Parathyroid adenoma (tissue), 2 donors: Measurements from ENCODE around the gene HAO2.

Source experiments
- H2AFZ ChIP-seq: fragments of 300-600 bp; sonication (generic); one replicate; pipeline ENCODE4 v1.7.0; 2017; ENCODE audit warnings: antibody characterized with exemption, mild to moderate bottlenecking
- H3K27ac ChIP-seq: fragments of 300-600 bp; sonication (generic); one replicate; pipeline ENCODE4 v1.7.0; 2017
- H3K27me3 ChIP-seq: fragments of 300-600 bp; sonication (generic); one replicate; pipeline ENCODE4 v1.7.0; 2017; ENCODE audit warnings: low read length; ENCODE audit not compliant: control insufficient read depth, insufficient read depth
- H3K36me3 ChIP-seq: fragments of 300-600 bp; sonication (generic); one replicate; pipeline ENCODE4 v1.7.0; 2017; ENCODE audit warnings: low read length; ENCODE audit not compliant: control insufficient read depth, insufficient read depth
- H3K4me1 ChIP-seq: fragments of 300-600 bp; sonication (generic); one replicate; pipeline ENCODE4 v1.7.0; 2017; ENCODE audit warnings: control low read depth
- H3K4me2 ChIP-seq: fragments of 300-600 bp; sonication (generic); one replicate; pipeline ENCODE4 v1.7.0; 2017; ENCODE audit warnings: low read length
- H3K4me3 ChIP-seq: fragments of 300-600 bp; sonication (generic); one replicate; pipeline ENCODE4 v1.7.0; 2017; ENCODE audit warnings: low read depth, low read length
- H3K79me2 ChIP-seq: fragments of 300-600 bp; sonication (generic); one replicate; pipeline ENCODE4 v1.7.0; 2017; ENCODE audit warnings: control low read depth
- H3K9ac ChIP-seq: fragments of 300-600 bp; sonication (generic); one replicate; pipeline ENCODE4 v1.7.0; 2017; ENCODE audit warnings: mild to moderate bottlenecking
- H3K9me3 ChIP-seq: fragments of 300-600 bp; sonication (generic); one replicate; pipeline ENCODE4 v1.7.0; 2017; ENCODE audit warnings: low read length; ENCODE audit not compliant: control insufficient read depth
- TF ChIP-seq, protein P1 (sequence below): fragments of 300-600 bp; sonication (generic); IDR thresholded peaks from one replicate; pipeline ENCODE4 v1.7.0; 2017; ENCODE audit warnings: antibody characterized with exemption, mild to moderate bottlenecking
- donor health status: primary hyperparathyroidism.

HAO2 gene

GRCh38 chr1:119379117-119379516 is 10.5 kb downstream of the HAO2 start:
- Histone ChIP-seq H3K4me1 (no peaks in the 10 kb centered on the region), H3K4me3 (no peak overlapping the region), H3K36me3 (no peaks in the 10 kb centered on the region)

DNA sequence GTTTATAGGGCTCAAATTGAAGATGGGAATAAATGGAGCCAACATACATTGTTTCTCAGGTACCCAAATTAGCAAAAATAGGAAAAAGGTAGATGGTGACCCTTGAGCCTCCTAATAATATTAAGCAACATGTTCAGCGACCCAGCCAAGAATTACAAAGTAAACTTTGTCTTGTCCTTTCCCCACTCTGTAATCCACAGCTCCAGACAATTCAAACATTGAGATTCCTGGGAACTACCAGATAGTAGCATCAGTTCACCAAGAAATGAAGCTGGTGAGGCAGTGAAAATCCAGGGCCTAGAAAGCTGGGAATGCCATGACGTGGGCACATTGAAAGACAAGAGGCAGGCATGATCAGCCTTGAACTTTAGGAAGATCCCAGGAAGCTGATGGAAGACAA is 11.7 kb downstream of the HAO2 start:
- no peak overlapping the region for H2AFZ ChIP-seq
- no peak overlapping the region for H3K4me3 ChIP-seq
- H3K9me3 ChIP-seq: no peaks in the 10 kb centered on the region
- no peak overlapping the region for H3K9ac ChIP-seq
- no peaks in the 10 kb centered on the region for H3K36me3 ChIP-seq
- no peaks in the 10 kb centered on the region for H3K79me2 ChIP-seq
- TF ChIP-seq, protein P1, sequence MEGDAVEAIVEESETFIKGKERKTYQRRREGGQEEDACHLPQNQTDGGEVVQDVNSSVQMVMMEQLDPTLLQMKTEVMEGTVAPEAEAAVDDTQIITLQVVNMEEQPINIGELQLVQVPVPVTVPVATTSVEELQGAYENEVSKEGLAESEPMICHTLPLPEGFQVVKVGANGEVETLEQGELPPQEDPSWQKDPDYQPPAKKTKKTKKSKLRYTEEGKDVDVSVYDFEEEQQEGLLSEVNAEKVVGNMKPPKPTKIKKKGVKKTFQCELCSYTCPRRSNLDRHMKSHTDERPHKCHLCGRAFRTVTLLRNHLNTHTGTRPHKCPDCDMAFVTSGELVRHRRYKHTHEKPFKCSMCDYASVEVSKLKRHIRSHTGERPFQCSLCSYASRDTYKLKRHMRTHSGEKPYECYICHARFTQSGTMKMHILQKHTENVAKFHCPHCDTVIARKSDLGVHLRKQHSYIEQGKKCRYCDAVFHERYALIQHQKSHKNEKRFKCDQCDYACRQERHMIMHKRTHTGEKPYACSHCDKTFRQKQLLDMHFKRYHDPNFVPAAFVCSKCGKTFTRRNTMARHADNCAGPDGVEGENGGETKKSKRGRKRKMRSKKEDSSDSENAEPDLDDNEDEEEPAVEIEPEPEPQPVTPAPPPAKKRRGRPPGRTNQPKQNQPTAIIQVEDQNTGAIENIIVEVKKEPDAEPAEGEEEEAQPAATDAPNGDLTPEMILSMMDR: no peak
- H3K27me3 ChIP-seq: no peaks in the 10 kb centered on the region
- H3K4me2 ChIP-seq: no peak overlapping the region
- no peak overlapping the region for H3K27ac ChIP-seq
- no peaks in the 10 kb centered on the region for H3K4me1 ChIP-seq

More at GRCh38 chr1:119379117-119379516, 10.5 kb downstream of the HAO2 start:
- Histone ChIP-seq H3K79me2 (no peaks in the 10 kb centered on the region), H3K4me2 (no peak overlapping the region), H3K27me3 (no peaks in the 10 kb centered on the region), H3K27ac (no peak overlapping the region), H3K9me3 (no peaks in the 10 kb centered on the region), H3K9ac (no peak overlapping the region), H2AFZ (no peak overlapping the region)
- TF ChIP-seq, protein P1: no peak

GRCh38 chr1:119380983-119381662 is 12.5 kb downstream of the HAO2 start:
- no peaks in the 10 kb centered on the region for H3K27me3 ChIP-seq
- H2AFZ ChIP-seq: no peak overlapping the region
- no peak overlapping the region for H3K4me3 ChIP-seq
- no peaks in the 10 kb centered on the region for H3K9me3 ChIP-seq
- no peaks in the 10 kb centered on the region for H3K4me1 ChIP-seq
- no peak overlapping the region for H3K4me2 ChIP-seq
- no peaks in the 10 kb centered on the region for H3K79me2 ChIP-seq
- no peaks in the 10 kb centered on the region for H3K36me3 ChIP-seq
- TF ChIP-seq, protein P1: no peak
- H3K9ac ChIP-seq: no peak overlapping the region
- no peak overlapping the region for H3K27ac ChIP-seq

GRCh38 chr1:119384591-119384990 is 16.0 kb downstream of the HAO2 start:
- TF ChIP-seq, protein P1: no peak
- H3K79me2 ChIP-seq: no peaks in the 10 kb centered on the region
- no peak overlapping the region for H3K4me3 ChIP-seq
- no peak overlapping the region for H2AFZ ChIP-seq
- no peaks in the 10 kb centered on the region for H3K27me3 ChIP-seq
- H3K4me2 ChIP-seq: no peak overlapping the region
- H3K4me1 ChIP-seq: no peaks in the 10 kb centered on the region
- H3K9me3 ChIP-seq: no peaks in the 10 kb centered on the region
- H3K9ac ChIP-seq: no peak overlapping the region
- H3K27ac ChIP-seq: no peak overlapping the region
- no peaks in the 10 kb centered on the region for H3K36me3 ChIP-seq

DNA sequence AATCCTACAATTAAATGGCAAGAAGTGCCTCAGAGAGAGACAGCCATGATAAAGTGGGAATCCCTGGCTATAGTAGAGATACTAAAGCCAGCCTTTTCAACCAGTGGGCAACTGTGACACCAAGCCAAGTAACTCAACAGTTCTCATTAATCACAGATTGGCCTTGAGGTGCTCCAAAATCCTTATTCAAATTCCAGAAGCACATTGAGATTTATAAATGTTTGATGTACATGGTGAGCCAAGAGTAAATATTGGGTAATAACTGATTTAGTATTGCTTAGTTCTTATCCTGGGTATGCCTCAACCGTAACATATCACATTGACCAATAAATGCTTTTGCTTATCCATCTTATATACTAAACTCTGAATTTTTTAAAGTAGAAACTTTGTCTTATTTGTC is 17.1 kb downstream of the HAO2 start:
- Histone ChIP-seq H3K4me2 (no peak overlapping the region), H3K79me2 (no peaks in the 10 kb centered on the region), H3K36me3 (no peaks in the 10 kb centered on the region), H2AFZ (no peak overlapping the region), H3K9ac (no peak overlapping the region), H3K4me3 (no peak overlapping the region), H3K9me3 (no peaks in the 10 kb centered on the region), H3K27me3 (no peaks in the 10 kb centered on the region), H3K27ac (no peak overlapping the region), H3K4me1 (no peaks in the 10 kb centered on the region)
- TF ChIP-seq, protein P1: no peak
